Endothelial cell (in vitro differentiated cells): ENCODE measurements around the gene MFGE8. TPM values are rescaled to one million over a fixed set of nuclear protein-coding genes. Genes with fewer than 3 reads are reported as not detected.

Source experiments
- total RNA-seq: library from RNA; stranded (reverse); fragmentation: NEBNext Ultra II Directional; extraction: Animal tissue kit (Norgen Biotek cat#: 25700); gene quantifications from one replicate; pipeline ENCODE4 v1.2.1, GENCODE V29; 2021; ENCODE audit not compliant: unreplicated experiment

MFGE8 gene
- total RNA-seq, 1 donor from 2014 or later: 113 TPM

Other genes with a start within 250 kb of the MFGE8 start
- 0.03 TPM for gene ACAN, start 109.9 kb downstream of the MFGE8 start, total RNA-seq
- 137 TPM for gene HAPLN3, start 17.8 kb downstream of the MFGE8 start, total RNA-seq
- gene ABHD2, start 175.1 kb upstream of the MFGE8 start, total RNA-seq: 32.3 TPM